Measurements from ENCODE around the gene ABCG8.
A peak's percentile ranks its signal among the peaks of the same experiment; 100 is the strongest.

The ABCG8 gene

GRCh38 chr2:43826305-43827250, 12.2 kb upstream of the ABCG8 start:
- DNase-seq, result no peak

- DNase-seq, result no peak
Measured at GRCh38 chr2:43831543-43832294, 7.1 kb upstream of the ABCG8 start.

GRCh38 chr2:43832457-43832856, 6.3 kb upstream of the ABCG8 start:
- DNase-seq, result peak; percentile 7

- DNase-seq, result no peak
Measured at GRCh38 chr2:43837033-43837432, 1.7 kb upstream of the ABCG8 start.

GRCh38 chr2:43837831-43838559, 776 bp upstream of the ABCG8 start:
- DNase-seq, result no peak

- no peak for DNase-seq
Measured at GRCh38 chr2:43839776-43840564, 1.2 kb downstream of the ABCG8 start.

GRCh38 chr2:43840965-43841364, 2.2 kb downstream of the ABCG8 start:
- DNase-seq, result no peak

GRCh38 chr2:43841949-43842865, 3.4 kb downstream of the ABCG8 start:
- no peak for DNase-seq

- DNase-seq, result no peak
Measured at GRCh38 chr2:43842866-43843226, 4.1 kb downstream of the ABCG8 start.

- DNase-seq, result no peak
Measured at GRCh38 chr2:43845181-43845580, 6.4 kb downstream of the ABCG8 start.

GRCh38 chr2:43846140-43846793, 7.5 kb downstream of the ABCG8 start:
- DNase-seq, result no peak

GRCh38 chr2:43848214-43848613, 9.4 kb downstream of the ABCG8 start:
- no peak for DNase-seq

- DNase-seq, result no peak
Measured at GRCh38 chr2:43851011-43851980, 12.5 kb downstream of the ABCG8 start.

- DNase-seq, result no peak
Measured at GRCh38 chr2:43852196-43852730, 13.5 kb downstream of the ABCG8 start.

GRCh38 chr2:43853141-43854081, 14.6 kb downstream of the ABCG8 start:
- DNase-seq, result no peak

- no peak for DNase-seq
Measured at GRCh38 chr2:43854671-43855070, 15.9 kb downstream of the ABCG8 start.

- no peak for DNase-seq
Measured at GRCh38 chr2:43855292-43855691, 16.5 kb downstream of the ABCG8 start.

- DNase-seq, result no peak
Measured at GRCh38 chr2:43872151-43872550, 33.4 kb downstream of the ABCG8 start.
